Endothelial cell (in vitro differentiated cells): ENCODE measurements around the gene CYP2R1. TPM values are rescaled to one million over a fixed set of nuclear protein-coding genes. Genes with fewer than 3 reads are reported as not detected.

Experiments
- DNase-seq: peaks from one replicate; pipeline ENCODE4 v3.0.0; 2021; ENCODE audit warnings: low spot score
- H3K27ac Mint-ChIP-seq: one replicate; pipeline ENCODE4 v1.8.0; 2021; ENCODE audit warnings: mixed read lengths, inconsistent platforms; ENCODE audit not compliant: unreplicated experiment
- H3K27me3 Mint-ChIP-seq: one replicate; pipeline ENCODE4 v1.8.0; 2021; ENCODE audit warnings: mild to moderate bottlenecking, moderate library complexity, mixed read lengths, inconsistent platforms; ENCODE audit not compliant: unreplicated experiment
- H3K36me3 Mint-ChIP-seq: one replicate; pipeline ENCODE4 v1.8.0; 2021; ENCODE audit warnings: mild to moderate bottlenecking, low read depth, mixed read lengths, inconsistent platforms; ENCODE audit not compliant: unreplicated experiment
- H3K4me1 Mint-ChIP-seq: one replicate; pipeline ENCODE4 v1.8.0; 2021; ENCODE audit warnings: mild to moderate bottlenecking, mixed read lengths, inconsistent platforms; ENCODE audit not compliant: unreplicated experiment
- H3K4me3 Mint-ChIP-seq: one replicate; pipeline ENCODE4 v1.8.0; 2021; ENCODE audit warnings: mild to moderate bottlenecking, mixed read lengths, inconsistent platforms; ENCODE audit not compliant: unreplicated experiment
- H3K9me3 Mint-ChIP-seq: one replicate; pipeline ENCODE4 v1.8.0; 2021; ENCODE audit warnings: mixed read lengths, inconsistent platforms; ENCODE audit not compliant: unreplicated experiment
- CTCF ChIP-seq: fragments of 200-600 bp; sonication (generic); IDR thresholded peaks from one replicate; pipeline ENCODE4 v1.5.0; 2021; ENCODE audit warnings: antibody characterized with exemption; ENCODE audit not compliant: unreplicated experiment
- long read RNA-seq: library from polyadenylated mRNA; unstranded; transcript quantifications from one replicate; pipeline ENCODE4 v2.0.0, GENCODE V29; 2020; ENCODE audit not compliant: unreplicated experiment
- total RNA-seq: library from RNA; stranded (reverse); fragmentation: NEBNext Ultra II Directional; extraction: Animal tissue kit (Norgen Biotek cat#: 25700); gene quantifications from one replicate; pipeline ENCODE4 v1.2.1, GENCODE V29; 2021; ENCODE audit not compliant: unreplicated experiment

The CYP2R1 gene
- 22.4 TPM for total RNA-seq
- long read RNA-seq, partial matches to known transcripts = 0 of 12 reads
- long read RNA-seq, other reads (novel, unspliced or antisense) = 7 of 12 reads

- peak within 1 kb of the TSS; percentile 94 for H3K4me3 Mint-ChIP-seq
- H3K9me3 Mint-ChIP-seq = no peaks in the 10 kb centered on the region
- DNase-seq = peak; percentile 92
- TF ChIP-seq CTCF = no peak
- peaks cover 24% of the 10 kb centered on the region for H3K4me1 Mint-ChIP-seq
- peaks cover 3% of the 10 kb centered on the region for H3K27me3 Mint-ChIP-seq
- no peaks in the 10 kb centered on the region for H3K36me3 Mint-ChIP-seq
- peak within 1 kb of the TSS; percentile 75 for H3K27ac Mint-ChIP-seq
These were observed at the start of gene CYP2R1 for GRCh38 chr11:14892036-14892556. Gene CYP2R1 (minus strand): TSS chr11:14892231. CDS start chr11:14892205, 26 bp downstream.

- no peak for TF ChIP-seq CTCF
- Mint-ChIP-seq H3K4me3 (no peak overlapping the region), H3K4me1 (no peaks in the 10 kb centered on the region), H3K9me3 (peaks cover 9% of the 10 kb centered on the region), H3K36me3 (peaks cover 16% of the 10 kb centered on the region), H3K27me3 (no peaks in the 10 kb centered on the region), H3K27ac (no peak overlapping the region)
- no peak for DNase-seq
These were observed 46.9 kb upstream of the CYP2R1 start for GRCh38 chr11:14938936-14939335.

- peaks cover 16% of the 10 kb centered on the region for H3K36me3 Mint-ChIP-seq
- TF ChIP-seq CTCF = no peak
- no peaks in the 10 kb centered on the region for H3K27me3 Mint-ChIP-seq
- no peak for DNase-seq
- H3K27ac Mint-ChIP-seq = no peak overlapping the region
- H3K9me3 Mint-ChIP-seq = peaks cover 9% of the 10 kb centered on the region
- no peak overlapping the region for H3K4me3 Mint-ChIP-seq
- H3K4me1 Mint-ChIP-seq = no peaks in the 10 kb centered on the region
These were observed 42.8 kb upstream of the CYP2R1 start for GRCh38 chr11:14934641-14935351.

GRCh38 chr11:14932447-14932846 lies 40.4 kb upstream of the CYP2R1 start:
- Mint-ChIP-seq H3K4me1 (no peaks in the 10 kb centered on the region), H3K9me3 (peaks cover under 1% of the 10 kb centered on the region), H3K4me3 (no peak overlapping the region), H3K27me3 (no peaks in the 10 kb centered on the region), H3K27ac (no peak overlapping the region), H3K36me3 (peaks cover under 1% of the 10 kb centered on the region)
- no peak for TF ChIP-seq CTCF
- DNase-seq = no peak

- no peak for DNase-seq
- no peak for TF ChIP-seq CTCF
- no peak overlapping the region for H3K4me3 Mint-ChIP-seq
- H3K4me1 Mint-ChIP-seq = no peaks in the 10 kb centered on the region
- no peak overlapping the region for H3K27ac Mint-ChIP-seq
- no peaks in the 10 kb centered on the region for H3K27me3 Mint-ChIP-seq
- no peaks in the 10 kb centered on the region for H3K9me3 Mint-ChIP-seq
- H3K36me3 Mint-ChIP-seq = no peaks in the 10 kb centered on the region
These were observed 38.3 kb upstream of the CYP2R1 start for GRCh38 chr11:14930369-14930768.
